Endothelial cell of umbilical vein (primary cell): ENCODE data around the gene ZBTB4. TPM values are rescaled to one million over a fixed set of nuclear protein-coding genes. Genes with fewer than 3 reads are reported as not detected.

Experiments
- BruUV-seq: library from RNA; stranded (reverse); fragments of 400-500 nt; replicated peaks from 2 replicates; lab custom pipeline; 2021; lab: Mats Ljungman, UMichigan
- CTCF ChIA-PET: fragments of 300-600, 350-600 bp; sonication (Branson Sonifier 250); formaldehyde crosslinking; loops from one replicate; lab custom pipeline; 2021; ENCODE audit warnings: antibody characterized with exemption, inconsistent platforms; lab: Charles Lee
- POLR2A ChIA-PET: fragments of 300-600, 350-600 bp; sonication (Branson Sonifier 250); formaldehyde crosslinking; loops from one replicate; lab custom pipeline; 2021; ENCODE audit warnings: antibody characterized with exemption, inconsistent platforms; lab: Charles Lee
- DNase-seq: peaks from one replicate; pipeline ENCODE4 v3.0.0-alpha.2; 2011; ENCODE audit warnings: low read depth, low spot score
- FAIRE-seq: peaks from 2 replicates; lab custom pipeline; 2011; peaks lifted over from hg19 to GRCh38; lab: Jason Lieb, UNC
- H2AFZ ChIP-seq: 2 replicates; pipeline ENCODE4 v1.6.0; 2012; ENCODE audit warnings: low read depth, low read length, control low read depth, inconsistent platforms
- H3K27ac ChIP-seq: 2 replicates; pipeline ENCODE4 v1.5.1; 2011; ENCODE audit warnings: low read depth, mild to moderate bottlenecking, control low read depth, low read length, moderate library complexity; ENCODE audit not compliant: insufficient read depth
- H3K27me3 ChIP-seq, 2 experiments: 2 replicates each; pipeline versions ENCODE4 v1.6.0 to v1.6.1; 2011; ENCODE audit warnings: low read length in 2 of 2, mixed read lengths in 1 of 2; ENCODE audit not compliant: control insufficient read depth in 2 of 2, insufficient read depth in 2 of 2
- H3K36me3 ChIP-seq, 2 experiments: 2 replicates in 1 of 2; 3 replicates in 1 of 2; pipeline ENCODE4 v1.5.1; 2011; ENCODE audit warnings: low read length in 2 of 2, mild to moderate bottlenecking in 1 of 2, moderate library complexity in 1 of 2; ENCODE audit not compliant: control insufficient read depth in 2 of 2, insufficient read depth in 2 of 2; ENCODE audit errors: extremely low read depth in 1 of 2
- H3K4me1 ChIP-seq: 3 replicates; pipeline ENCODE4 v1.5.1; 2011; ENCODE audit warnings: mild to moderate bottlenecking, low read length; ENCODE audit not compliant: control insufficient read depth, insufficient read depth; ENCODE audit errors: extremely low read depth
- H3K4me2 ChIP-seq: 2 replicates; pipeline ENCODE4 v1.6.1; 2011; ENCODE audit warnings: low read length, control low read depth, mixed read lengths; ENCODE audit not compliant: insufficient read depth
- H3K4me3 ChIP-seq, 3 experiments: fragments of 200-600 bp in 1 of 3; sonication (generic), shearing (Covaris generic) in 1 of 3; replicated peaks in 1 of 3; 2 replicates each; pipeline ENCODE4 v1.5.1; 2011 to 2016; ENCODE audit warnings: control low read depth in 3 of 3, low read length in 3 of 3, mild to moderate bottlenecking in 2 of 3, inconsistent platforms in 1 of 3, low read depth in 1 of 3, moderate library complexity in 1 of 3; ENCODE audit not compliant: insufficient read depth in 1 of 3
- H3K79me2 ChIP-seq: 2 replicates; pipeline ENCODE4 v1.6.0; 2012; ENCODE audit warnings: low read length, inconsistent platforms; ENCODE audit not compliant: control insufficient read depth, insufficient read depth
- H3K9ac ChIP-seq: replicated peaks from 2 replicates; pipeline ENCODE3; 2011; ENCODE audit warnings: low read length, control low read depth; ENCODE audit not compliant: insufficient read depth; ENCODE audit errors: extremely low read depth
- H3K9me1 ChIP-seq: replicated peaks from 3 replicates; pipeline ENCODE4 v1.6.0; 2011; ENCODE audit warnings: mild to moderate bottlenecking, low read length; ENCODE audit not compliant: control insufficient read depth, insufficient read depth; ENCODE audit errors: extremely low read depth
- H3K9me3 ChIP-seq: replicated peaks from 2 replicates; pipeline ENCODE4 v1.5.1; 2012; ENCODE audit warnings: low read length, inconsistent platforms; ENCODE audit not compliant: control insufficient read depth, insufficient read depth
- H4K20me1 ChIP-seq: replicated peaks from 2 replicates; pipeline ENCODE3; 2011; ENCODE audit warnings: mild to moderate bottlenecking, low read length; ENCODE audit not compliant: control insufficient read depth, insufficient read depth; ENCODE audit errors: extremely low read depth
- CTCF ChIP-seq, 2 donors: IDR thresholded peaks; 1 replicate in 1 of 2; 2 replicates in 1 of 2; pipeline ENCODE4 v1.5.1; 2011; ENCODE audit warnings: low read length in 2 of 2, mild to moderate bottlenecking in 2 of 2, moderate library complexity in 2 of 2, control low read depth in 1 of 2, inconsistent platforms in 1 of 2, low read depth in 1 of 2; ENCODE audit not compliant: insufficient read depth in 1 of 2; ENCODE audit errors: extremely low read depth in 1 of 2
- EZH2 ChIP-seq: IDR thresholded peaks from 2 replicates; pipeline ENCODE4 v1.6.1; 2012; ENCODE audit warnings: borderline replicate concordance, low read depth, mild to moderate bottlenecking, moderate library complexity, low read length, inconsistent platforms; ENCODE audit not compliant: severe bottlenecking
- dilution Hi-C: fragments of 300-500 bp; cut with MboI; formaldehyde crosslinking; loops from one replicate; pipeline ENCODE4 v1.15.0; 2019; ENCODE audit warnings: low sequenced_read_pairs; ENCODE audit not compliant: extremely low pct_ligation_motif_present
- intact Hi-C: fragments of 100-400 bp; cut with micrococcal nuclease; formaldehyde crosslinking; loops from one replicate; pipeline ENCODE4 v1.10.0; 2022
- polyA plus RNA-seq, 4 experiments: library from polyadenylated mRNA; depleted of rRNA in 3 of 4; stranded (reverse) in 3 of 4; unstranded in 1 of 4; fragments of >200 nt; gene quantifications; 2 replicates each; pipeline versions ENCODE4 v1.2.1 to v1.2.3, GENCODE V29; 2011 to 2012; ENCODE audit warnings: missing spikeins in 1 of 4
- total RNA-seq: library from RNA; stranded (reverse); gene quantifications from 2 replicates; pipeline ENCODE4 v1.2.3, GENCODE V29; 2021

ZBTB4 gene
- total and polyA plus RNA-seq, 2 donors (not counting 3 experiments of a cell fraction or from before 2014, with no cell fraction given): 15.1 to 26.5 TPM

GRCh38 chr17:7496470-7497183 lies 17.2 kb upstream of the ZBTB4 start:
- peaks cover 23% of the 10 kb centered on the region for H3K4me1 ChIP-seq
- H3K9ac ChIP-seq: peak overlapping the region; percentile 17
- H3K27me3 ChIP-seq: no peaks in the 10 kb centered on the region
- H3K27ac ChIP-seq: peak overlapping the region; percentile 51
- ChIA-PET POLR2A (interaction anchor here (1.4 to 1.5 kb wide), 3 partner anchors 10 to 13 kb away, joined by 6 to 7 read pairs (median 7); no protein-coding TSS in a partner anchor), CTCF (interaction anchor here (0.8 to 3.5 kb wide), 10 partner anchors 9 to 141 kb away, joined by 3 to 25 read pairs (median 5); partner anchors contain the start of gene SENP3)
- intact Hi-C loops (loop anchor here (1.0 to 2.0 kb wide), 2 partner anchors 12 to 140 kb away; partner anchors contain the start of gene POLR2A), dilution Hi-C loops (no loop called here)
- H4K20me1 ChIP-seq: peaks cover 2% of the 10 kb centered on the region
- no peak overlapping the region for H3K4me3 ChIP-seq
- no peaks in the 10 kb centered on the region for H3K9me3 ChIP-seq
- no peak overlapping the region for H2AFZ ChIP-seq
- TF ChIP-seq EZH2 (no peak), CTCF (IDR thresholded peaks at IDR 0.05; ENCODE audit: extremely low read depth in 1 of 2, insufficient read depth in 1 of 2, low read depth in 1 of 2, low read length in 2 of 2) (no peak)
- TSS peak; percentile 41 for BruUV-seq
- peak; percentile 19 for DNase-seq
- peaks cover 31 to 35% of the 10 kb centered on the region in 2 experiments for H3K36me3 ChIP-seq
- H3K9me1 ChIP-seq: no peaks in the 10 kb centered on the region
- FAIRE-seq: peak; percentile 83
- peaks cover 47% of the 10 kb centered on the region for H3K79me2 ChIP-seq
- no peak overlapping the region for H3K4me2 ChIP-seq
